Cerebellar nuclear complex (tissue), 1 donor: ENCODE results near the gene TSPAN18.
A peak's percentile ranks its signal among the peaks of the same experiment; 100 is the strongest.

Source experiments
- DNase-seq, 2 experiments: peaks; one replicate each; lab custom pipeline; 2025; lab: John Stamatoyannopoulos, UW

The TSPAN18 gene

DNA sequence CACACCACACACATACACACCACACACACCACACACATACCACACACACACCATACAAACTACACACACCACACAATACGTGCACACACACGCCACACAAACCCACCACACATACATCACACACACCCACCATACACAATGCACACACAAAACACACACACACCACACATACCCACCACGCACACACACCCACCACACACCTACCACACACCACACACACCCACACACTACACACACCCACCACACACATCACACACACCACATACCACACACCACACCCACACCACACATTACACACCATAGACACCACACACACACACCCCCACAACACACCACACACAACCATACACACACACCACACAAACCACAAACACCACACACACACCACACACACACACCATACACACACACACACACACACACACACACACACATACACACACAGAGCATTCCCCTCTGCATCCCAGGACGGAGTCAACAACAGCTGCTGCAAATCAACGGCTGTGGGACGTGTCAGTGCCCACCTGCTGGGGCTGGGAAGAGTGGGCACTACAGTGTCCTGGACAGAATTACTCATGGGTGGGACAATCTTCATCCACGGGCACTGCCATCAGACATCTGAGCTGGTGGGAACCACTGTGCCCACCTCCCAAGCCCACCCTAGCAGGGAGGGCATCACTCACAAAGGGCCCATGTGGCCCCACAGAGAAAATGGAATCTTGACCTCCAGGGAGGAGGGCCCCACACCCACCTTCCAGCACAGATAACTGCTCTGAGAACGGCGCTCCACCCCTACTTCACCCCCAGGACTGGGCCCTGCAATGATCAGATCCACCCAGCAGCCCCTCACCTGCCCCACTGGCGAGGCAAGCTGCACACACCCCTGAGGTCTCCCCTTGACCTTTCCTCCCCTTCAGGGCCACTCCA, 215.5 kb downstream of the TSPAN18 start:
- no peak for DNase-seq

- DNase-seq: no peak
Observed at GRCh38 chr11:44943118-44943517, 216.4 kb downstream of the TSPAN18 start.

GRCh38 chr11:44943696-44944095, 216.9 kb downstream of the TSPAN18 start:
- DNase-seq: no peak

DNA sequence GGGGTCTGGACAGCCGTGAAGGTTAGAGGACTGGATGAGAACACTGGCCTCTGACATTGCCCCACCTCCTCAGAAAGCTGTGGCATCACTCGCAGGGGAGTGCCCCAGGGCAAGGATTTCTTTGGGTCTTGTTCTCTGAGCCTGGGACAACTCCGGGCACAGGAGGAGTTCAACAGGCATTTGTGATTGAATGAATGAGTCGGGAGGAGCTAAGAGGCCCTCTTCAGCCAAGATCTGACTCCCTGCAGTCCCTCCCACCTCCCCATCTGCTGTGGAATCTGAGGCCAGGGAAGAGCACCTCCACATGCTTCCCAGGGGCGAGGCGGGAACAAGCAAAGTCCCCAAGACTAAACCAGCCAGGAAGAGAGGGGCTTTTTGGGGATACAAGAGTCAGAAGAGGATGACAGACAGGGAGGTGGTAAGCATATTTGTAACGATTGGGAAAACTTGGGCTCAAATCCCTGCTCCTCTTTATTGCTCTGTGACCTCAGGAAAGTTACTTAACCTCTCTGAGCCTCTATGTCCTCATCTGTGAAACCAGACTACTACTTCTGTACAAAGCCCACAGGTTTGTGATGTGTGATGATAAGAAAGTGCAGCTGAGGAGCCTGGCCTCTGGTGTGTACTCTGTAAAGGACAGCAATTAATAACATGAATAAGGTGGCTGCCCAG, 217.6 kb downstream of the TSPAN18 start:
- peak in 1 of 2 experiments; percentile 34 for DNase-seq

DNA sequence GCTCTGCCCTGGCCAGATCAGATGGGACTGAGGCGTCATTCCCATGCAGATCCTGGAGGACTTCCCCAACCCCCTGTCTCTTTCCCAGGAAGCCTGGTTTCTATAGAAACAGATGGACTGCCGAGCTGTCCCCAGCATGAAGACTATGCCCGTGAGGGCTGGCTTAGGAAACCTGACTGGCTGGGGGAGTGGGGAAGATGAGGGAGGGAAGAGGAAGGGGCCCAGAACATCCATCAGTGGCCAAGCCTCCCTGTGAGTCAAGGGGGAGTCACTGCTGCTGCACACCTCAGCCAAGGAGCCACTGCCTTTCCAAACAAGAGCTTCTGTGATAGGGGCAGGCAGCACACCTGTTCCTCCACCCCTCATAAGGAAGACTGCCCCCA, 218.1 kb downstream of the TSPAN18 start:
- DNase-seq: no peak

DNA sequence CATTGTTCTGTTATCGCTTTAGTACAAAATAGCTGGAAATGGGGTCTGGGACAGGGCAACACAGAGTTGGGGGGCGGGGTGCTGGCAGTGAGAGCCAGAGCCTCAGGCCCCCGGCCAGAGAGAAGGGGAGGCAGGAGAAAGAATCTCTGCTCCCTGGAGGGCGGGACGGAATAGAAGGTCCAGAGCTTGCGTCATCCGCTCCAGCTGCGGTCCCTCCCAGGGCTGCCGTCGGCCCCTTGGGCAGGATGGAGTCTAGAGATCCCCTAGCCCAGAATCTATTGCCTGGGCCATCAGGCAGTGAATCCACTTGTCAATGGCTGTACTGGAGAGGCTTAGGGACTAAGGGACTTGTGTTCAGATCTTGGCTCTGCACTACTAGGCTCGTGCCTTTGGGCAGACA, 218.9 kb downstream of the TSPAN18 start:
- no peak for DNase-seq

DNA sequence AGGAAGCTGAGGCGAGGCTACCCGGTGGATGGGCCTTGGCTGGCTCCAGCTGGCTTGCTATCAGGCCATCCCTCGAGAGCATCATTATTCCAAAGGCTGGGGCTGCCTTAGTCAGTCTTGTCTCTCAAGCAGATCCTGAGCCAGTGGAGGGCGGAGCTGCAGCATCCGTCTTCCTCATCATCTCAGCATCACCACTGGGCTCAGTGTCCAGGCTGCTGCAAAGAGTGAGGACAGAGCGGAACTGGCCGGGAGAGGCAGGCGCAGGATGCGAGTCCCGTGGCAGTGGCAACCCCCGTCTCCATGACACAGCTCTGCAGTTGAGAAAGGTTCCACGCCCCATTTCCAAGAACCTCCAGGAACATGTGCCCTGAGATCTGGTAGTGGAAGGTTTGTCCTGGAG, 219.5 kb downstream of the TSPAN18 start:
- DNase-seq: peak in 1 of 2 experiments; percentile 27

- DNase-seq: no peak
Observed at GRCh38 chr11:44947114-44947513, 220.4 kb downstream of the TSPAN18 start.

DNA sequence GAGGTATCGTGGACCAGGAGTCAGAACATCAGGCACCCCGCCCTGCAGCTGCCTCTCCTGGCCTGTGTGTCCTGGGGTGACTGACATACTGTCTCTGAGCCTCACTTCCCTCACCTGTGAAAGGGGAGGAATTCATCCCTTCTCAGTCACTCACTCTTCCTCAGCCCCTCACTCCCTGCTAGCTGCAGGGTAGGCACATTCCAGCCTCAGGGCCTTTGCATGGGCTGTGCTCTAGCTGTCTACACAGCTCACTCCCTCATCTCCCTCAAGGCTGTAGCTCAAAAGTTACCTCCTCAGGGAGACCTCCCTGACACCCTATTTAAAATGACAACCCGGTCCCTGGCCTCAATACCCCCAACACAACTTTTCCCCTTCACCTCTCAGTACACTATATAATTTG, 221.4 kb downstream of the TSPAN18 start:
- no peak for DNase-seq

GRCh38 chr11:44949160-44950030, 222.6 kb downstream of the TSPAN18 start:
- DNase-seq: no peak

DNA sequence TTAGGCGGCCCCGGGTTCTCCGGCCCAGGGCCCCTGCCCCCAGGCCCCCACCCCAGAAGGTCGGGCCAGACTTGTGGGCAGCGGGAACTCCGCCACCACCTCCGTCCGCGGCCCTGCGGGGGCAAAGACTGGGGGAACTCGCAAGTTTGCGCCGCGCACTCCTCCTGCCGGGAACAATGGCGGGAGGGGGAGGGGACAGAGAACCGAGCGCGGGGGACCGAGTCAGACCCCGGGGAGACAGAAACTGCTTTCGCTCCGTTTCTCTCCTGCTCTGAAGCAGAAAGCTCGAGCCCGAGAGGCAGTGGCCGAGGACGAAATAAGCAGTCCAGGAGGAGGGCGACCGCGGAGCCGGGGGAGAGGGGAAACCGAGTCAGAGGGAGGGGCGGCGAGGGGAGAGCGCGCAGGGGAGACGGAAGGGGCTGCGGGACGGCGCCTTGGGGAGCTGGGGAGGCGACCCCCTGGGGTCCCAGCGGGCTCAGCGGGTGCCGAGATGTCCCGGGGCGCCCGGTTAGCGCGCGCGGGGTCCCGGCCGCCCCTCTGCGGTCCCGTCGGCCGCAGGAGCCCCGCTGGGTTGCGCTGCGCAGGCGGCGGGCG, 223.4 kb downstream of the TSPAN18 start:
- DNase-seq: no peak

DNA sequence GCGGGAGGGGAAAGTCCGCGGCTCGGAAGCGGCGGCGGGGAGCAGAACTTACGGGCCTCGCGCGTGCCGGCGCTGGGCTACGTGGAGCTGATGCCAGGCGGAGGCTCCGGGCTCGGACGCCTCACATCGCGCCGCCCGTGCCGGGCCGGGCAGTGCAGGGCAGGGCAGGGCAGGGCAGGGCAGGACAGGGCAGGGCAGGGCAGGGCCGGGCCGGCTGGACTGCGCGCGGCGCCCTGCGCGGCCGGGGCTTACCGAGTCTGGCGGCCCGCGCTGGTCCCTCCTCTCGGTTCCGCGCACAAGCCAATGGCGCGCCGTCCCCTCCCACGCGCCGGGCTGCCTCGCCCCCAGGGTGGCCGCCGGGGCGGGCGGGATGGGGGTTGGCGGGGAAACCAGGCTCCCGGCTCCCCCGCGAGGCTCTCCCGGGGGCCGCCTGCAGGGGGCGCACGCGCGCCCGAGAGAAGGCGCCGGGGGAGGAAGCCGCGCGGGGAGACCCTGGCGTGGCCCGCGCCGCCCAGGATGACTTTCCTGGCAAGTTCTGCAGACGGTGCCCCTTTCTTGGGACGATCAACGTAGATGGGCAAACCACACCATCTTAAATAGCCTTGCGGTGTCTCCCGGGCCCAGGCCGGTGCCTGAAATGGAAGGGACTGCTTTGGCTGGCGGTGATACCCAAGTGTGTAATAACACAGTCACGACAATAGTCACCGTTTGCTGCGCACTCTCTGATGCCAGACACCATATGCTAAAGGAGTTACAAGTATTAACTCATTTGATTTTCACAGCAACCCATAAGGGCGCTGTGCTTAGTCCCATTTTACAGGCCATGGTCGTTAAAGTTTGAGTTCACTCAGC, 224.1 kb downstream of the TSPAN18 start, which contains the start of gene TP53I11:
Gene TP53I11, minus strand, starts transcription at position 259 of the 852 bp plus-strand sequence. CDS start 12,548 bp downstream, outside the sequence.
- DNase-seq: no peak

GRCh38 chr11:44952082-44952481, 225.3 kb downstream of the TSPAN18 start:
- no peak for DNase-seq

DNA sequence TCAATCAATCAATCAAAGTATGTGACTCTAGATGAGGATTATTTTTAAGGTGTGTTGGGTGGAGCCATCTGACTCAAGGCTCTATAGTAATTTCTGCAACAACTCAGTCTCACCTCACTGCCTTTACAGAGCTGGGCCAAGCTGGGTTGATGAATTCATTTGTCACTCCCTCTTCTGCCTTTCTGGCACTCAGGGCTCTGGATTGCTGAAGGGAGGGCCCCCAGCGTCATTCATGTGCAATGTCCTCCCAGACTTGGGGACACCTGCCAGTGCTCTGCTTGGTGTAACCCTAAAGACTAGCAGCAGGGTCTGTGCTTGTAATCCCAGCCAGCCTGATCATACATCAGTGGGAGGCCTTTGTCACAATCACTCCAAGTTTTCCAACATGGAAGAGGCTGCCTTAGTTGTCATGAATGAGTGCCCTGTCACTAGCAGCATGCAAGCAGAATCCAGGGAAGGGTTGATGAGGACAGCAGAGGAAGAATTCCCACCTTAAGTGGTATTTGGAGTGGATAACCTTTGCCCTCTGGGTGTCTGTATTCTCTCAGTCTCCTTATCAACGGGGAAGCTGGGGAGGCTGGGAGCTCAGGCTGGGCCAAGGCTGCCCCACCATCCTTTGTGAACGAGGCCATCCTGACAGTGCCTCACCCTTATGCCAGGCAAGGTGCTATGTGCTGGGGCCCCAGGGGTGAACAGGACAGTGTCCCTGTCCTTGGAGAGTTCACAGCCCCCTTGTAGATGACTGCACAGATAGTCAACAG, 225.9 kb downstream of the TSPAN18 start:
- no peak for DNase-seq

- DNase-seq: no peak
Observed at GRCh38 chr11:44954051-44954906, 227.5 kb downstream of the TSPAN18 start.

DNA sequence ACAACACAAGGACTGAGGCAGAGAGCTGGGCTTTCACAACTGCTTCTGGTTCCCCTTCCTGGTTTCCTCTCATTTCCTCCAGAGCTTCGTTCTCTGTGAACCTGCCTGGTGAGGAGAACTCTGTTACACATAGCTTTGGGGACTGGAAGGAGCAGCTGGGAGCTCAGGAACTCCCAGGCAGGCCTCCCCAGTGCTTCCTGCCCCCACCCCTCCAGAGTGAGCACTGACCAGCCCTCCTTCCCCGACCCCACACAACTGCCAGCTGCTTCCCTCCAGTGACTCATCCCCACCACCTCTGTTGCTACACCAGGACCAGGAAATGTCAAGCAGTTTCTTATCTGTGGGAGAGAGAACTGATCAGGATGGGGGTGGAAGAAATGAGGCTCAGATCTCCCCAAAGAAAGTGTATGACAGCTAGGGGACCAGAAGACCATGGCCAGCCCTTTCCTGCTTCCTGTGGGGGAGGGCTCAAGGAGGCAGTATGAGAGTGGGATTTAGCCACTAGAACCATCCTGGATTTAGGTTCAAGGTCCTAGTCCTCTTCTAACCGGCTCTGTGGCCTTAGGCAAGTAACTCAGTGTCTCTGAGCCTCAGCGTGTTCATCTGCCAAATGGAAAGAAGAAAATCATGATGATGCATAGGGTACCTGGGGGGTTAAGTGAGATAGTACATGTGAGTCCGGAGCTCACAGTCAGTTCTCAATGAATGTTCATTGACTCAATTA, 228.4 kb downstream of the TSPAN18 start:
- no peak for DNase-seq

DNA sequence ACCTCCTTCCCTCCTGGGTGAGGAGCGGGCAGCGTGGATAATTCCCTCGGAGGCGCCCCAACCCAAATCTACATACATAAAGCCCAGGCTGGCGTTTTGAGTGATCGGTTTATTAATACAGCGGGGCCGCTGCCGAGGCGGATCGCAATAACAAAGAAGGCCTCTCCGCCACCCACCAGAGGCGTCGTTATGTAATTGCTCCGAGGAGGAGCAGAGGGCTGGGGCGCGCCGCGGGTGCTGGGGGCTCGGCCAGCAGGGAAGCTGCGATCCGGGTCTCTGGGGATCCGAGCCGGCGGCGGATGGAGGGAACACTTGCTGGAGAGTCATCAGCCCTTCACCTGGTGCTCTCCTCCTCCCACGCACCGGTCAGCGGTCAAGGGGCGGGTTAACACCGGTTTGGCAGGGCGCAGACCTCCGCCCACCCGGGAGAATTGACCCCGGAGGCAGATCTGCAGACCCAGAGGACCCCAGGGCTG, 230.3 kb downstream of the TSPAN18 start:
- DNase-seq: no peak
